ENCODE measurements around the gene FFAR2. TPM values are rescaled to one million over a fixed set of nuclear protein-coding genes. Genes with fewer than 3 reads are reported as not detected.
"Not testable (repeated sequence)": the region's sequence is repeated elsewhere in the genome, so short reads cannot be mapped to it uniquely, and the experiment has no call there.

FFAR2 gene
- total and polyA plus RNA-seq, 2 donors (not counting 1 experiment from before 2014, with no cell fraction given), result not detected

DNA sequence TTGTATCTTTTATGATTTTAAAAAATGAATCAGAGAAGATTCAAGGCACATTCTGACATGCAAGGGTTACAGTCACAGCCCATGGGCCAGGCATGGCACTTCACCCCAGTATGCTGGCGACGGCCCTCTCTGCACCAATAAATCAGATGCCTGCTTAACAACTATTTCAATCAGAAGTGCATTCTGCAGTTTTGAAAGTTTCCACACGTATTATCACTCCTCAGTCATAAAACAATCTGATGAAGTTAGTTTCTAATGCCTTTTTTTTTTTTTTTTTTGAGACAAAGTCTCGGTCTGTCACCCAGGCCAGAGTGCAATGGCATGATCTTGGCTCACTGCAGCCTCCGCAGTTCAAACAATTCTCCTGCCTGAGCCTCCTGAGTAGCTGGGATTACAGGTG is 28.3 kb upstream of the FFAR2 start:
- Histone ChIP-seq H3K27me3 (ENCODE audit: control insufficient read depth, insufficient read depth, low read length) (peaks cover 5% of the 10 kb centered on the region), H3K36me3 (ENCODE audit: control insufficient read depth, insufficient read depth, low read length) (no peaks in the 10 kb centered on the region), H3K9me3 (ENCODE audit: control insufficient read depth, insufficient read depth, low read depth, low read length) (no peaks in the 10 kb centered on the region), H3K79me2 (ENCODE audit: control insufficient read depth, insufficient read depth, low read length) (no peaks in the 10 kb centered on the region), H3K9ac (ENCODE audit: insufficient read depth, low read length) (no peak overlapping the region), H3K4me2 (ENCODE audit: extremely low read depth, insufficient read depth, low read length) (no peak overlapping the region), H3K4me1 (ENCODE audit: control insufficient read depth, extremely low read depth, insufficient read depth, low read length) (no peaks in the 10 kb centered on the region), H3K27ac (ENCODE audit: insufficient read depth, low read length) (no peak overlapping the region), H4K20me1 (ENCODE audit: control insufficient read depth, extremely low read depth, insufficient read depth, low read length) (no peaks in the 10 kb centered on the region), H3K4me3 (replicated peaks in 1 of 4; ENCODE audit: control extremely low read depth in 1 of 4, insufficient read depth in 1 of 4, low read depth in 3 of 4, low read length in 4 of 4) (no peak overlapping the region), H2AFZ (ENCODE audit: low read length) (no peak overlapping the region)
- no peak for TF ChIP-seq EZH2 (IDR thresholded peaks at IDR 0.05; ENCODE audit: low read length, missing control alignments)
- TF ChIP-seq, protein P1, sequence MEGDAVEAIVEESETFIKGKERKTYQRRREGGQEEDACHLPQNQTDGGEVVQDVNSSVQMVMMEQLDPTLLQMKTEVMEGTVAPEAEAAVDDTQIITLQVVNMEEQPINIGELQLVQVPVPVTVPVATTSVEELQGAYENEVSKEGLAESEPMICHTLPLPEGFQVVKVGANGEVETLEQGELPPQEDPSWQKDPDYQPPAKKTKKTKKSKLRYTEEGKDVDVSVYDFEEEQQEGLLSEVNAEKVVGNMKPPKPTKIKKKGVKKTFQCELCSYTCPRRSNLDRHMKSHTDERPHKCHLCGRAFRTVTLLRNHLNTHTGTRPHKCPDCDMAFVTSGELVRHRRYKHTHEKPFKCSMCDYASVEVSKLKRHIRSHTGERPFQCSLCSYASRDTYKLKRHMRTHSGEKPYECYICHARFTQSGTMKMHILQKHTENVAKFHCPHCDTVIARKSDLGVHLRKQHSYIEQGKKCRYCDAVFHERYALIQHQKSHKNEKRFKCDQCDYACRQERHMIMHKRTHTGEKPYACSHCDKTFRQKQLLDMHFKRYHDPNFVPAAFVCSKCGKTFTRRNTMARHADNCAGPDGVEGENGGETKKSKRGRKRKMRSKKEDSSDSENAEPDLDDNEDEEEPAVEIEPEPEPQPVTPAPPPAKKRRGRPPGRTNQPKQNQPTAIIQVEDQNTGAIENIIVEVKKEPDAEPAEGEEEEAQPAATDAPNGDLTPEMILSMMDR (conservative IDR thresholded peaks at IDR 0.05 in 1 of 2, IDR thresholded peaks at IDR 0.05 in 1 of 2; ENCODE audit: low read depth in 1 of 2, low read length in 2 of 2), result no peak
- no peak for DNase-seq (ENCODE audit: low read depth in 2 of 2)

DNA sequence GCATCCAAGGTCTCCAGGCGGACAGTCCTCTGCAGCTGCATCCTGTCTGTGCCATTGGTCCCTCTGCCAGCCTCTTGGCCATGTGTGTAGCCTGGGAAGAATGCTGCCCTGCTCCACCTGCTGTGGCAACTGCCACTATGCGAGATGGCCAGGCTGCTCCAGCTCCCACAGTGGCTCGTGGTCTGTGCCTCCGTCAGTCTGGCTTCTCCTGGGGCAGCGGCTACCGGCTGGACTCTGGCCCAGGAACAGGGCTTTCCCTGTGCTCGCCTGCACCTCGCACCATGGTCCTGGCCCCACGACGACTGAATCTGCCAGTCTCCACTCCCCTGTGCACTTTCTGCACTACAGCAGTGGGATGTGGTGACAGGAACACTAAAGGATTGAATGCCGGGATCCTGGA is 26.7 kb upstream of the FFAR2 start:
- Histone ChIP-seq H4K20me1 (ENCODE audit: control insufficient read depth, extremely low read depth, insufficient read depth, low read length) (no peaks in the 10 kb centered on the region), H3K9ac (ENCODE audit: insufficient read depth, low read length) (no peak overlapping the region), H2AFZ (ENCODE audit: low read length) (no peak overlapping the region), H3K79me2 (ENCODE audit: control insufficient read depth, insufficient read depth, low read length) (no peaks in the 10 kb centered on the region), H3K4me1 (ENCODE audit: control insufficient read depth, extremely low read depth, insufficient read depth, low read length) (no peaks in the 10 kb centered on the region), H3K4me3 (replicated peaks in 1 of 4; ENCODE audit: control extremely low read depth in 1 of 4, insufficient read depth in 1 of 4, low read depth in 3 of 4, low read length in 4 of 4) (no peak overlapping the region), H3K36me3 (ENCODE audit: control insufficient read depth, insufficient read depth, low read length) (no peaks in the 10 kb centered on the region), H3K4me2 (ENCODE audit: extremely low read depth, insufficient read depth, low read length) (no peak overlapping the region), H3K27ac (ENCODE audit: insufficient read depth, low read length) (no peak overlapping the region), H3K27me3 (ENCODE audit: control insufficient read depth, insufficient read depth, low read length) (peaks cover 5% of the 10 kb centered on the region), H3K9me3 (ENCODE audit: control insufficient read depth, insufficient read depth, low read depth, low read length) (no peaks in the 10 kb centered on the region)
- no peak for DNase-seq (ENCODE audit: low read depth in 2 of 2)
- TF ChIP-seq, protein P1 (conservative IDR thresholded peaks at IDR 0.05 in 1 of 2, IDR thresholded peaks at IDR 0.05 in 1 of 2; ENCODE audit: low read depth in 1 of 2, low read length in 2 of 2), result no peak
- no peak for TF ChIP-seq EZH2 (IDR thresholded peaks at IDR 0.05; ENCODE audit: low read length, missing control alignments)

DNA sequence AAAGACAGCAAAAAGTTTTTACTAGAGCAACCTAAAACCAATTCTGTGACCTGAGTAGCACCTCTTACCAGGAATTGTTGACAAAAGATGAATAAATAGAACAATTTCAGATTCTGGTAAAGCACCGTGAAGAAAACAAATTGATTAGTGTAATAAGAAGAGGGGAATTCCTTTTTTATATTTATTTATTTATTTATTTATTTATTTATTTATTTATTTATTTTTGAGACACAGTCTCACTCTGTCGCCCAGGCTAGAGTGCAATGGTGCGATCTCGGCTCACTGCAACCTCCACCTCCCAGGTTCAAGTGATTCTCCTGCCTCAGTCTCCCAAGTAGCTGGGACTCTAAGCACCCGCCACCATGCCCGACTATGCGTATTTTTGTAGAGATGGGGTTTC is 24.7 kb upstream of the FFAR2 start:
- not testable (repeated sequence) for H3K79me2 ChIP-seq (ENCODE audit: control insufficient read depth, insufficient read depth, low read length); H3K4me3 ChIP-seq (replicated peaks in 1 of 4; ENCODE audit: control extremely low read depth in 1 of 4, insufficient read depth in 1 of 4, low read depth in 3 of 4, low read length in 4 of 4); H3K27ac ChIP-seq (ENCODE audit: insufficient read depth, low read length); H3K4me1 ChIP-seq (ENCODE audit: control insufficient read depth, extremely low read depth, insufficient read depth, low read length); H3K9me3 ChIP-seq (ENCODE audit: control insufficient read depth, insufficient read depth, low read depth, low read length); H3K36me3 ChIP-seq (ENCODE audit: control insufficient read depth, insufficient read depth, low read length); H3K4me2 ChIP-seq (ENCODE audit: extremely low read depth, insufficient read depth, low read length); H3K27me3 ChIP-seq (ENCODE audit: control insufficient read depth, insufficient read depth, low read length); H4K20me1 ChIP-seq (ENCODE audit: control insufficient read depth, extremely low read depth, insufficient read depth, low read length); DNase-seq (ENCODE audit: low read depth in 2 of 2); H3K9ac ChIP-seq (ENCODE audit: insufficient read depth, low read length); H2AFZ ChIP-seq (ENCODE audit: low read length)
